GM12892 (cell line): ENCODE measurements around the gene RLN3.
"Not testable (repeated sequence)": the region's sequence is repeated elsewhere in the genome, so short reads cannot be mapped to it uniquely, and the experiment has no call there.

Source experiments
- POLR2A ChIP-seq: IDR thresholded peaks from 2 replicates; pipeline ENCODE4 v1.6.1; 2011; ENCODE audit warnings: low read depth, low read length, control low read depth
- POLR2AphosphoS5 ChIP-seq: IDR thresholded peaks from 2 replicates; pipeline ENCODE4 v1.6.1; 2011; ENCODE audit warnings: low read depth, low read length, control low read depth
- TAF1 ChIP-seq: IDR thresholded peaks from 2 replicates; pipeline ENCODE4 v1.6.1; 2011; ENCODE audit warnings: low read depth, mild to moderate bottlenecking, control low read depth, low read length, borderline replicate concordance

DNA sequence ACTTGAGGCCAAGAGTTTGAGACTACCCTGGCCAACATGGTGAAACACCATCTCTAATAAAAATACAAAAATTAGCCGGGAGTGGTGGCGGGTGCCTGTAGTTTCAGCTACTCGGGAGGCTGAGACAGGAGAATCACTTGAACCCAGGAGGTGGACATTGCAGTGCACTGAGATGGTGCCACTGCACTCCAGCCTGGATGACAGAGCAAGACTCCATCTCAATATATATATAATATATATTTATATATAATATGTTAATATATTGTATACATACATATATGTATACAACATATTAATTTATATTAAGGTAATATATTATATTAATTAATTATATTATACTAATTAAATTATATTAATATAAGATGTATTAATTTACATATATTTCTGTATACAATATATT is 8.2 kb upstream of the RLN3 start:
- TF ChIP-seq POLR2A, POLR2AphosphoS5, TAF1: not testable (repeated sequence)
